ENCODE data around the gene PPP1CB.

- TF ChIP-seq POLR2A (IDR thresholded peaks at IDR 0.05) (no peak), CTCF (IDR thresholded peaks at IDR 0.05) (no peak)
These were observed 87.3 kb downstream of the PPP1CB start for GRCh38 chr2:28838971-28839370.
